ENCODE data around the gene KRT16.
A peak's percentile ranks its signal among the peaks of the same experiment; 100 is the strongest.
"Not testable (repeated sequence)": the region's sequence is repeated elsewhere in the genome, so short reads cannot be mapped to it uniquely, and the experiment has no call there.

The KRT16 gene

GRCh38 chr17:41583137-41584127, 29.1 kb downstream of the KRT16 start:
- DNase-seq (ENCODE audit: low read depth, low spot score): no peak

GRCh38 chr17:41582061-41582968, 30.3 kb downstream of the KRT16 start:
- DNase-seq (ENCODE audit: low read depth, low spot score): not testable (repeated sequence)

DNA sequence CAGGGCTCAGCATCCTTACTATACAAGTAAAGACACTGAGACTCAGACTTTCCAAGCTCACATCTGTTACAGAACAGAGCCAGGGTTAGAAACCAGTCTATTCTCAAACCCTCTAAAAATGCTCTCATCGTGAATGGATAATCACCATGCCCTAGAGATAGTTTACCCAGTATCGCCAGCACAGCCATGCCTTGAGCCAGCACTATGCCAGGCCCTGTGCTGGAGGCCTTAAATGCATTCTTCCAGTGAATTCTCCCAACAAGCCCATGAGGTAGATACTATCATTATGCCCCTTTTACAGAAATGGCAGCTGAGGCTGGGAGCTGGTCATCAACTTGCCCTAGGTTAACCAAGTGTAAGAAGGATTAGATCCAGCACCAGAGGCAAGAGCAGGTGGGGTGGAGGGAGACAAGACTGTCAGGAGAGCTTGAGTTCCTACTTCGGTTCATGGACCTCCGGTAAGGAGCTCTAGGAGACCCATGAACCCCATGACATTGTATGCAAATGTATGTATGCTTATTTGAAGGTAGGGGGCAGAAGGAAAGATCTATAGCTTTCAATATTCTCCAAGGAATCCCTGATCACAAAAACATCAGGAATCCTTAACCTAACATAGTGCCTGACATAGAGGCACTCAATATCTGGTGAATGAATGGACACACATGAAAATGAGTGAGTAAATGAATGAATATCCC, 31.1 kb downstream of the KRT16 start:
- no peak for DNase-seq (ENCODE audit: low read depth, low spot score)

GRCh38 chr17:41580687-41581365, 31.7 kb downstream of the KRT16 start:
- no peak for DNase-seq (ENCODE audit: low read depth, low spot score)

- no peak for DNase-seq (ENCODE audit: low read depth, low spot score)
Measured at GRCh38 chr17:41580244-41580575, 32.4 kb downstream of the KRT16 start.

DNA sequence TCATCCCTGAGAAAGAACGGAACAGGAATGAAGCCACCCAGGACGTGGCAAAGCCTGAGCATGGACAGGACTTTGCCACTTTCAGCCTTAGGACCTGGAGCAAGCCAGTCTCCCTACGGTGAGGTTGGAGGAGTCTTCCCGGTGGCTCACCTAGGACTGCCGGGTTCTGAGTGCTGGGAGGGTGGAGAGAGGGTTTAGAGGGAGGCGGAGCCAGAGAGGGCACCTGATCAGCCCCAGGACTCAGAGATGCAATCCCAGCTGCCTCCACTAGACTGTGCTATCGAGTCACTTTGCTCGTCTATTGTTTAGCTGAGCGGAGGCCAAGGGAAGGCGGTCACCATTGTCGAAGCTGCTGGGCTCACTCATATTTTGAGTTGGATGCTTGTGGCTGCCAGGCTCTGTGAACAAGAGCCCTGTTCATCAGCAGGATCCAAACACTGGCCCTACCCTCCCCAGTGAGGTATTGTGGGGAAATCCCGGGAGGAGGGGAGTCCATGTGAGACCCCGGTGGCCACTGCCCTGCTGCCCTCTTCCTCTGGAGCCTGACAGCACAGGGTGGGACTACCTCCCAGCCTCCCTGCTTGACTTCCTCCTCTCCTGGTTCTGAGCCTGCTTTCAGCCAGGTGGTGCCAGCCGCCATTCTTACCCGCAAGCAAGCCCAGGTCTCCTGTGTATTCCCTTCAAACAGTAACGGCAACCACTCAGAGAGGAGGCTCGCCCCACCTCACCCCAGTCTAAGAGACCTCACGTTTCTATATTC, 32.9 kb downstream of the KRT16 start:
- peak; percentile 91 for DNase-seq (ENCODE audit: low read depth, low spot score)

DNA sequence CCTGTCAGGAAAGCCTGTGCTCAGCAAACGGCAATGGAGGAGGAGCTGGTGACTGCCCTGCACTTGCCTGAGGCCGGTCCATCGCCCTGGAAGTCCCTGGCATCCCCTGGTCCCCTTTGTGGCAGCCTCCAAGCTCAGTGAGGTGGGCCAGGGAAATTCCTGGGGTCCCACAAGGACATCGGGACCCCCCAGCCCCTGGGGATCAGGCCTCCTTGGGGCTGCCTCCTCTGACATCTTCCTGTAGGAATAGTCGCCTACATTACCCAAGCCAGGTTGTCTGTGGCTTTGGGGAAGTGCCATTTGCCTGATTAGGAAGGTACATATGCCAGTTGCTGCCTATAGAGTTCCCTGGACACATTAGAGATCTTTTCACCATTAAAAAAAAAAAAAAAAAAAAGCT, 33.6 kb downstream of the KRT16 start:
- DNase-seq (ENCODE audit: low read depth, low spot score): no peak

- DNase-seq (ENCODE audit: low read depth, low spot score): no peak
Measured at GRCh38 chr17:41578538-41578937, 34.0 kb downstream of the KRT16 start.

GRCh38 chr17:41576740-41577139, 35.8 kb downstream of the KRT16 start:
- DNase-seq (ENCODE audit: low read depth, low spot score): not testable (repeated sequence)

GRCh38 chr17:41575336-41575735, 37.2 kb downstream of the KRT16 start:
- no peak for DNase-seq (ENCODE audit: low read depth, low spot score)

DNA sequence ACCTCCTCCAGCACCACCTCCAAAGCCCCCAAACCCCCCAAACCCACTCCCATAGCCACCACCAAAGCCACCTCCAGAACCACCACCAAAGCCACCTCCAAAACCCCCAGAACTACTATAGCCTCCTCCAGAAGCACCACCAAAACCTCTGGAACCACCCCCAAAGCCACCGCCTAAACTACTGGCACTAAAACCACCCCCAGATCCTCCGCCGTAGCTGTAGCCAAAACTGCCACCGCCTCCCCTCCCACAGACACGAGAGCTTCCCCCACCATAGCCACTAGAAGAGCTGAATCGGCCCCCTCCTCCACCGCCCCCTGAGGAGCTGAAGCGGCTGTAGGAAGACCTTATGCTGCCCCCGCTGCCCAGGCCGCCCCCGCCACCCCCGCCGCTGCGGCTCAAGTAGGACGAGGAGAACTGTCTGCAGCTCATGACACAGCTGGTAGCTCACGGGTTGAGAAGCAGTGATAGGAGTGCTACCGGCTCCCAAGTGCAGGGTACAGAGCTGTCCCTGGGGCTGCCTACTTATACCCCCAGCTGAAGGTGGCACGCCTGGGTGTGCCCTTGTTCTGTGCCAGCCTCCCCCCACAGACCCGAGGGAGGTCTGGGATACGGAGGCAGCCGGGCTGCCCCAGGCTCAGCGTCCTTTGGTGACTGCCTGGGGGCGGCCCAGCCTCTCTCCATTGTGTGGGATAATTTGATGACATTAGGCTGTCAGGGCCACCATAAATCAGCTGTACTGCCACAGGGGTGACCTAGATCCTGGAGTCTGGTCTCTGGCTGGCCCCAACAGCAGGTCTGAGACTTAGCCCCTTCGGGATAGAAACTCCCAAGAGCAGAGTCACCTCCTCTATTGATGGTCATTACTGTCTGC, 40.8 kb downstream of the KRT16 start, which contains the start of gene KRT9:
TSS of gene KRT9 (minus strand) at position 499 of the 874 bp plus-strand sequence. CDS start at position 432, 67 bp downstream.
- no peak for DNase-seq (ENCODE audit: low read depth, low spot score)

GRCh38 chr17:41567317-41567716, 45.2 kb downstream of the KRT16 start:
- DNase-seq (ENCODE audit: low read depth, low spot score): no peak

GRCh38 chr17:41565338-41565737, 47.2 kb downstream of the KRT16 start:
- no peak for DNase-seq (ENCODE audit: low read depth, low spot score)

- DNase-seq (ENCODE audit: low read depth, low spot score): no peak
Measured at GRCh38 chr17:41563607-41564170, 48.9 kb downstream of the KRT16 start.

DNA sequence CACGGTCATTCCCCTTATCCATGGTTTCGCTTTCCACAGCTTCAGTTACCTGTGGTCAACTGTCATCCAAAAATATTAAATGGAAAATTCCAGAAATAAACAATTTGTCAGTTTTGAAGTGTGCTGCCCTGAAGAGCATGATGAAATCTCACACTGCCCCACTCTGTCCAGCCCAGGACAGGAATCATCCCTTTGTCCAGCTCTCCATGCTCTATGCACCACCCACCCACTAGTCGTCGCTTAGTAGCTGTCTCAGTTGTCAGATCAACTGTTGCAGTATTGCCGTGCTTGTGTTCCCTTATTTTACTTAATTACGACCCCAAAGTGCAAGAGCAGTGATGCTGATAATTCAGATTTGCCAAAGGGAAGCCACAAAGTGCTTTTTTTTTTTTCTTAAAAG, 51.0 kb downstream of the KRT16 start:
- DNase-seq (ENCODE audit: low read depth, low spot score): no peak

Data from astrocyte of the hippocampus (primary cell).